HEK293 (cell line): Measurements from ENCODE around the gene ATP6V0E2.

Experiments used
- CTCF ChIA-PET: fragments of 350-600 bp; formaldehyde crosslinking; extraction: SDS; loops from one replicate; lab custom pipeline; 2021; ENCODE audit warnings: antibody characterized with exemption; lab: Yijun Ruan, JAX
- POLR2A ChIA-PET: fragments of 300-600 bp; formaldehyde crosslinking; extraction: SDS; loops from one replicate; lab custom pipeline; 2020; ENCODE audit warnings: antibody characterized with exemption, inconsistent platforms; lab: Yijun Ruan, JAX
- H3K27ac ChIP-seq: fragments of 200-500 bp; sonication (Bioruptor generic); 2 replicates; pipeline ENCODE4 v1.5.1; 2014; ENCODE audit warnings: low read depth, low read length, control low read depth, inconsistent platforms; ENCODE audit errors: extremely low read depth
- H3K36me3 ChIP-seq, 2 experiments: fragments of 200-500 bp in 1 of 2; sonication (Bioruptor generic) in 1 of 2; 1 replicate in 1 of 2; 2 replicates in 1 of 2; pipeline ENCODE4 v1.5.1; 2014 to 2017; ENCODE audit warnings: inconsistent platforms in 2 of 2, low read length in 2 of 2; ENCODE audit not compliant: control insufficient read depth in 2 of 2, insufficient read depth in 1 of 2
- H3K4me1 ChIP-seq: fragments of 200-500 bp; sonication (Bioruptor generic); 2 replicates; pipeline ENCODE4 v1.5.1; 2014; ENCODE audit warnings: mild to moderate bottlenecking, low read length, inconsistent platforms; ENCODE audit not compliant: control insufficient read depth, insufficient read depth
- H3K4me3 ChIP-seq: 2 replicates; pipeline ENCODE4 v1.5.1; 2011; ENCODE audit warnings: low read depth, mild to moderate bottlenecking, control low read depth, low read length, moderate library complexity
- H3K9me3 ChIP-seq: fragments of 200-500 bp; sonication (Bioruptor generic); 2 replicates; pipeline ENCODE4 v1.5.1; 2014; ENCODE audit warnings: low read depth, low read length, inconsistent platforms; ENCODE audit not compliant: control insufficient read depth, insufficient read depth
- EGR2 ChIP-seq: fragments of 450-650 bp; formaldehyde crosslinking; IDR thresholded peaks from 2 replicates; pipeline ENCODE4 v1.5.1; 2016; ENCODE audit warnings: low read depth, missing biosample characterization, missing genetic modification characterization
- GLI4 ChIP-seq: fragments of 450-650 bp; formaldehyde crosslinking; IDR thresholded peaks from 2 replicates; pipeline ENCODE4 v1.5.1; 2016; ENCODE audit warnings: missing biosample characterization, missing genetic modification characterization
- GLIS1 ChIP-seq: fragments of 450-650 bp; formaldehyde crosslinking; IDR thresholded peaks from 2 replicates; pipeline ENCODE4 v1.5.1; 2016; ENCODE audit warnings: missing biosample characterization, missing genetic modification characterization
- GLIS2 ChIP-seq: fragments of 450-650 bp; formaldehyde crosslinking; IDR thresholded peaks from 2 replicates; pipeline ENCODE4 v1.5.1; 2016; ENCODE audit warnings: missing biosample characterization, missing genetic modification characterization
- PRDM10 ChIP-seq: fragments of 450-650 bp; formaldehyde crosslinking; IDR thresholded peaks from 2 replicates; pipeline ENCODE4 v1.5.1; 2016; ENCODE audit warnings: missing biosample characterization, missing genetic modification characterization
- REPIN1 ChIP-seq: fragments of 450-650 bp; formaldehyde crosslinking; IDR thresholded peaks from 2 replicates; pipeline ENCODE4 v1.5.1; 2017; ENCODE audit warnings: missing biosample characterization, missing genetic modification characterization, low read depth
- ZEB2 ChIP-seq: fragments of 450-650 bp; formaldehyde crosslinking; IDR thresholded peaks from 2 replicates; pipeline ENCODE4 v1.5.1; 2016; ENCODE audit warnings: missing biosample characterization, missing genetic modification characterization
- ZFHX2 ChIP-seq: fragments of 450-650 bp; formaldehyde crosslinking; conservative IDR thresholded peaks from 2 replicates; pipeline ENCODE4 v1.5.1; 2016; ENCODE audit warnings: missing biosample characterization, missing genetic modification characterization
- ZNF157 ChIP-seq: fragments of 450-650 bp; formaldehyde crosslinking; IDR thresholded peaks from 2 replicates; pipeline ENCODE4 v1.5.1; 2016; ENCODE audit warnings: missing biosample characterization, missing genetic modification characterization
- ZNF391 ChIP-seq: fragments of 450-650 bp; formaldehyde crosslinking; IDR thresholded peaks from 2 replicates; pipeline ENCODE4 v1.5.1; 2016; ENCODE audit warnings: low read depth, missing biosample characterization, missing genetic modification characterization, borderline replicate concordance
- ZNF549 ChIP-seq: fragments of 450-650 bp; IDR thresholded peaks from 2 replicates; pipeline ENCODE4 v1.5.1; 2018; ENCODE audit warnings: missing biosample characterization, missing genetic modification characterization, mild to moderate bottlenecking, inconsistent platforms, moderate library complexity
- ZNF626 ChIP-seq: fragments of 450-650 bp; sonication (Bioruptor Pico); formaldehyde crosslinking; IDR thresholded peaks from 2 replicates; pipeline ENCODE4 v1.5.1; 2018; ENCODE audit warnings: missing biosample characterization, missing genetic modification characterization, inconsistent platforms

ATP6V0E2 gene

DNA sequence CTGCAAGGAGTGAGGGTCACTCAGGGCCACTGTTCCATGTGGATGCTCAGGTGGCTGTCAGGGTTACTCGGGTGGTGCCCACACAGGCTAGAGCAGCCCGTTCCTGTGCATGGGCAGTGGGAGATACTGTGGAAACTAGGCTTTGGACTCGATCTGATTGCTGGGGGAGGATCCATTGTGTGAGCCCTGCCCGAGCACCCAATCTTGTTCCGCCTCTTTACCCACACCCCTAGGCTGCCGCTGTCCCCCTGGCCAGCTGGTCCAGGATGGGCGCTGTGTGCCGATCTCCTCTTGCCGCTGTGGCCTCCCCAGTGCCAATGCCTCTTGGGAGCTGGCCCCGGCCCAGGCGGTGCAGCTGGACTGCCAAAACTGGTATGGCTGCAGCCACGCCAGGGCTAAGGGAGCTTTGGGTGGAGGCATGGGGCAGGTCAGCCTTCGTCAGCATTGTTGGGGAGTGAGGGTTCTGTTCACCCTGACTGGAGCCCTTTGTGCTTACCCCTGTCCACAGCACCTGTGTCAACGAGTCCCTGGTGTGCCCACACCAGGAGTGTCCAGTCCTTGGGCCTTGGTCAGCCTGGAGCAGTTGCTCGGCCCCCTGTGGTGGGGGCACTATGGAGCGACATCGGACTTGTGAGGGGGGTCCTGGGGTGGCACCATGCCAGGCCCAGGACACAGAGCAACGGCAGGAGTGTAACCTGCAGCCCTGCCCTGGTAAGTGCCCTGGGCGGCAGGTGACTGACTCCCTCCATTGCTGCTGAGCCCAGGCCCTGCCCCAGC is 48.0 kb upstream of the ATP6V0E2 start:
- POLR2A ChIA-PET: no interaction called here
- Histone ChIP-seq H3K9me3 (no peaks in the 10 kb centered on the region), H3K4me3 (no peak overlapping the region)
- no peak for TF ChIP-seq ZEB2
- TF ChIP-seq, all 188 proteins: peak for 0
- H3K27ac ChIP-seq: no peak overlapping the region
- CTCF ChIA-PET: interaction anchor here (0.6 to 1.0 kb wide), 3 partner anchors 18 to 1957 kb away, joined by 3 to 4 read pairs (median 3); no protein-coding TSS in a partner anchor
- no peaks in the 10 kb centered on the region for H3K4me1 ChIP-seq
- H3K36me3 ChIP-seq: no peaks in the 10 kb centered on the region

DNA sequence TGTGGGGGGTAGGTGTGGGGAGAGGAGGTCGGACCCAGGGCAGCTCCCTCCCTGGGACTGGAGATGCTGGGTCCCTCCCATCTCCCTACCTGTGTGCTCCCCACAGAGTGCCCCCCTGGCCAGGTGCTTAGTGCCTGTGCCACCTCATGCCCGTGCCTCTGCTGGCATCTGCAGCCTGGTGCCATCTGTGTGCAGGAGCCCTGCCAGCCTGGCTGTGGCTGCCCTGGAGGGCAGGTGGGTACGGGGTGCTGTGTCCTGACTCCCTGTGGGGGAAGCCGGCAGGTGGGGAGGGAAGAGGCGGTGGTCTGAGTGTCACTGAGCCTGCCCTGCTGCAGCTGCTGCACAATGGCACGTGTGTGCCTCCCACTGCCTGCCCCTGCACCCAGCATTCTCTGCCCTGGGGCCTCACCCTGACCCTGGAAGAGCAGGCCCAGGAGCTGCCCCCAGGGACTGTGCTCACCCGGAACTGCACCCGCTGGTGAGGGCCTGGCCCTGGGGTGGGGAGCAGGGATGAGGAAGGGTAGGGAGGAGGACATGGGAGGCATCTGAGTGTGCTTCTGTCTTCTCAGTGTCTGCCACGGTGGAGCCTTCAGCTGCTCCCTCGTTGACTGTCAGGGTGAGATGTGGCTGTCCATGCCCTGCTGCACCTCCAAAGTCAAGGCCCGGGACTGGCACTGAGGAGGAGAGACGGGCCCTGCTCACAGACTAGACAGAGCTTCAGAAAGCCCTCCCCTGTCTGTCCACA is 47.3 kb upstream of the ATP6V0E2 start:
- ChIA-PET POLR2A (interaction anchor here (1.6 kb wide), 1 partner anchor 12 kb away, joined by 5 read pairs; the partner anchor contains the start of gene ZNF862), CTCF (interaction anchor here (0.6 to 1.0 kb wide), 2 partner anchors 19 to 1956 kb away, joined by 3 read pairs; no protein-coding TSS in a partner anchor)
- no peaks in the 10 kb centered on the region for H3K9me3 ChIP-seq
- H3K27ac ChIP-seq: no peak overlapping the region
- H3K4me1 ChIP-seq: no peaks in the 10 kb centered on the region
- no peak for TF ChIP-seq ZNF626 (tag by site-specific recombination)
- peak; percentile 75 for TF ChIP-seq GLIS1 (tag by site-specific recombination)
- no peak overlapping the region for H3K4me3 ChIP-seq
- no peaks in the 10 kb centered on the region for H3K36me3 ChIP-seq

GRCh38 chr7:149827089-149827981 is 46.4 kb upstream of the ATP6V0E2 start:
- Histone ChIP-seq H3K9me3 (no peaks in the 10 kb centered on the region), H3K27ac (no peak overlapping the region), H3K4me3 (no peak overlapping the region), H3K36me3 (no peaks in the 10 kb centered on the region), H3K4me1 (no peaks in the 10 kb centered on the region)
- ChIA-PET POLR2A (interaction anchor here (1.6 kb wide), 1 partner anchor 11 kb away, joined by 5 read pairs; the partner anchor contains the start of gene ZNF862), CTCF (interaction anchor here (0.6 to 0.7 kb wide), 2 partner anchors 16 to 598 kb away, joined by 3 to 7 read pairs; no protein-coding TSS in a partner anchor)
- TF ChIP-seq ZFHX2 (tag by site-specific recombination) (peak; percentile 94), REPIN1 (tag by site-specific recombination) (no peak), EGR2 (tag by site-specific recombination) (peak; percentile 94), GLIS1 (tag by site-specific recombination) (peak; percentile 9; the same call in 1 of the 2 replicates)
- TF ChIP-seq, all 188 proteins: peak for 3

GRCh38 chr7:149828357-149829309 is 45.1 kb upstream of the ATP6V0E2 start:
- Histone ChIP-seq H3K9me3 (no peaks in the 10 kb centered on the region), H3K27ac (no peak overlapping the region), H3K4me3 (no peak overlapping the region), H3K4me1 (no peaks in the 10 kb centered on the region), H3K36me3 (no peaks in the 10 kb centered on the region)
- POLR2A ChIA-PET: no interaction called here
- TF ChIP-seq GLIS2 (tag by site-specific recombination): peak; percentile 41; the same call in 1 of the 2 replicates
- TF ChIP-seq PRDM10 (tag by site-specific recombination): peak; percentile 52; the same call in 1 of the 2 replicates
- TF ChIP-seq ZNF157 (tag by site-specific recombination): no peak
- TF ChIP-seq ZNF549 (tag by site-specific recombination): no peak
- no peak for TF ChIP-seq GLI4 (tag by site-specific recombination)
- TF ChIP-seq ZNF391 (tag by site-specific recombination): no peak
- CTCF ChIA-PET: interaction anchor here (0.6 kb wide), 2 partner anchors 17 to 480 kb away, joined by 3 to 4 read pairs; no protein-coding TSS in a partner anchor
